GM18858 (cell line): Measurements from ENCODE around the gene UNKL.

Experiments used
- ATAC-seq: cut with Tn5 transposase; IDR thresholded peaks from one replicate; pipeline ENCODE4 v1.9.1; 2021; ENCODE audit not compliant: unreplicated experiment

Gene UNKL

GRCh38 chr16:1407753-1408152, 6.8 kb downstream of the UNKL start:
- no peak for ATAC-seq

DNA sequence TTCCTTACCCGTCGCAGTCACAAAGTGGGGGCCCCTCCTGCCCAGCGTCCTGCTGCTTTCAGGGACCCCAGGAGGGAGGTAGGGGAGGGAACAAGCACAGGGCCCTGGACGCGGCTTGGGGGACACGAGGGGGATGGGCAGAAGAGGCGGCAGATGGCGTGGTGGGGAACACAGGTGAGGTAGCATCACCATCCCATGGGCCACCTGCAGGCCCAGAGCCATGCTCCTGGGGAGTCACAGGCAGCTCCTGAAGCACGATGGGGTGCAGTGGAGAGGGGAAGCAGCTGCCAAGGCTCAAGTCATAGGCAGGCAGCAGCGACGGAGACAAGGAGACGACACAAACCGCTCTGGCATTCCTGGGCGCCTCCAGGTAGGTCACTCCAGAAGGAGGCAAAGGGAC, 10.8 kb downstream of the UNKL start:
- ATAC-seq: no peak

DNA sequence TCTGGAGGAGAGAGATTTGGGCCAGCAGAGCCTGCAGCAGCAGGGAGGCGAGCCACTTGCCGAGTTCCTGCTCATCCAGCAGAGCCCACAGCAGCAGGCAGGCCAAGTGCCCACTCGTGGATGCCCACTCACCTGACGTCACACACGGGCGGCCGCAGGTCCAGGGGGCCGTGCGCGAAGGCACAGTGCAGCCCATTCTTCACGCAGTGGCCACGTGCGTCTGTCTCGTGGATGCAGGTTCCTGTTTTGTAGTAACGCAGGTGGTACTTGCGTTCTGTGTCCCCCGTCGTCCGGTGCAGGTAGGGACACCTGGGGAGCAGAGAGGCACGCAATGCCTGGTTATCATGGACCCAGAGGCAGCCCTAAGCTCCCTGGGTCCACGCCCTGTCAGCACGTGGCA, 11.5 kb downstream of the UNKL start:
- ATAC-seq: no peak

DNA sequence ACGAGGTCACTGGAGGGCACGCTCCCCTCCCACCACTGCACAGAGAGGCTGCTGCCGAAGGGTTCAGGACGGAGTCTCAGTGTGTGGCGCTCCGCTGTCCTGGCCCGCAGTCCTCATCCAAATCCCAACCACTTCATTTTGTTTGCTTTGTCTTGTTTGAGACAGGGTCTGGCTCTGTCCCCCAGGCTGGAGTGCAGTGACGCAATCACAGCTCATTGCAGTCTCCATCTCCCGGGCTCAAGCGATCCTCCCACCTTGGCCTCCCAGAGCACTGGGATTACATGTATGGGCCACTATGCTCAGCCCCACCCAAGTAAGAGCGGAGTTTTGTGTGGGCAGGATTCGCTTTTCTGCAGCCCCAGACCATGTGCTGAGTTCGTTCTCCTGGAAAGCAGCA, 12.7 kb downstream of the UNKL start:
- no peak for ATAC-seq

DNA sequence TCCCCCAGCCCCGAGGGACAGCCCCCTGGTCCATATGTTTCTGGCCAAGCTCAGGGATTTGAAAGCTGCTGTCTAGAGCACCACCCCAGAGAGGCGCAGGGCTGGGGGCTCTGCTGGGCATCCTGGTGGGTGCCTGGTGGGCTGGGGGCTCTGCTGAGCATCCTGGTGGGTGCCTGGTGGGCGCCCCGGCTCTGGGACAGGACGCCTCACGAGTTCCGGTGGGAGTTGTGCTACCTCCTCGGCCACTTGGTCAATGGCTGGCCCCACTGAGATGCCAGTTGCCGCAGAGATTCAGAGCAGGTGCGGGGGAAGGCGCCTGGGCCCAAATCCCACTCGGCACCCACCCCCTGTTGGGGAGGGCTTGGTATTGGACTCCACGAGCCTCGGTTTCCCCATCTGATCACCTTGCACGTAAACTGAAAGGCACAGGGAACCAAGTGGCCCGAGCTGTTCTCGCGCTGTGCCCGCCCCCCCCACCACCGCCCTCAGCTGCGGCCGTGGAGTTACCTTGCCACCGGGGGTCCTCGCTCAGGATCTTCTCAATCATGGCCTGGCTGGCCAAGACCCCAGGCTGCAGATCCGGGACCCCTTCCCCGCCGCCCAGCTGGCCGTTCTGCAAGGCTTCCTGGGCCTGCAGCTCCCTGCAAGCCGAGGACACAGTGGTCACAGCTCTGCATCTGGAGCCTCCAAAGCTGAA, 13.3 kb downstream of the UNKL start:
- ATAC-seq: no peak

DNA sequence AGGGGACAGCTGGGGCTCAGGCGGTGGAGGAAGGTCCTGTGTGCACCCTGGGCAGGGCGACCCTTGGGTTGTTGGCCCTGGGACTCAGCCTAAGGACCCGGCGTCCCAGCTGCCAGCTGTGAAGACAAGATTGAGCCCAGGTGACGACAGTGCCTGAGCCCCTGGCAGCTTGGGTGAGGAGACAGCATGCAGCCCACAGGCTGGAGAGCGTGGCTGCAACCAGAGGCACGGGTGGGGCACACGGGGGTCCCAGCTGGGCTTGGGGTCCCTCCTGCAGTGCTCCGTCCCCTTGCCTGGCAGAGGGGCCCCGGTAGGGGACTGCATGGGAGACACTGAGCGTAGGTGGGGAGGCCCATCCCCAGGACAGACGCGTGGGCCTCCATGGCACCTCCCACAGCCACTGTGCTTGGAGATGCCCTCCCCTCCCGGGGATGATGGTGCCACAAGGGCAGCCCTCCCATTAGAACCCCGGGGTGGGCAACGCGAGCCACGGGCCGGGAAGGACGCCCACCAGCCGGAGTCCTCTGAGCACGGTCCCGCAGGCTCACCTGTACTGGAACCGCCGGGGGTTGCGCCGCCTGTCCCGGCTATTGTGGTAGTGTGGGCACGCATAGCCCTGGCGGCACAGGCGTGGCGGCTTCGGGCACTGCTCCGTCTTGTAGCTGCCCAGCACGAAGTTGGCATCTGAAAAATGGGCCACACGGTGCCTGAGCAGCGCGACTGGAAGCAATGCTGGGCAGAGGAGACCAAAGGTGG, 15.5 kb downstream of the UNKL start:
- ATAC-seq: no peak

GRCh38 chr16:1398351-1398750, 16.2 kb downstream of the UNKL start:
- no peak for ATAC-seq

GRCh38 chr16:1397779-1398178, 16.7 kb downstream of the UNKL start:
- ATAC-seq: no peak

DNA sequence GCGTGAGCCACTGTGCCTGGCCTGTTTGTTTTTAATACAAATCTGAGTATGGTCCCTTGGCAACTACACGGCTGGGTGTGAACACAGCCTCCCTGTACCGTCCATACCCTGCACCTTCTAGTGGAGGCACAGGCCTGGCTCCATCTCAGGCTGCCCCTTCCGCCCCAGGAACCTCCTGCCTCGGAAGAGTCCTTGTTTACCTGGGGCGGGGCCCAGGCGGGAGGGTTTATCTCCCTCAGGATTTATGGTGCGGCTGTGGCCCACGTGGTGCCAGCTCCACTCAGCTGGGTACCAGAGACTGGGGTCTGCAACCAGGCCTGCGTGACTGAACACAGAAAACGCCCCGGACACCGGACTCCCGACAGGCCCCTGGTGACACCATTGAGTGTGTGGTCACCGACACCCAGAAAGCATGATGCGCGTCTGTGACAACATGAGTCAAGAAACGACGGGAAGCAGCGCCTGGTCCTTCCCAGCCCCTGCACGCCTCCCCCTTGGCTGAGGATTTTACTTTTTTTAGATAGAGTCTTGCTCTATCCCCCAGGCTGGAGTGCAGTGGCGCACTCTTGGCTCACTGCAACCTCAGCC, 19.0 kb downstream of the UNKL start:
- no peak for ATAC-seq

GRCh38 chr16:1394367-1394951, 20.0 kb downstream of the UNKL start:
- no peak for ATAC-seq

DNA sequence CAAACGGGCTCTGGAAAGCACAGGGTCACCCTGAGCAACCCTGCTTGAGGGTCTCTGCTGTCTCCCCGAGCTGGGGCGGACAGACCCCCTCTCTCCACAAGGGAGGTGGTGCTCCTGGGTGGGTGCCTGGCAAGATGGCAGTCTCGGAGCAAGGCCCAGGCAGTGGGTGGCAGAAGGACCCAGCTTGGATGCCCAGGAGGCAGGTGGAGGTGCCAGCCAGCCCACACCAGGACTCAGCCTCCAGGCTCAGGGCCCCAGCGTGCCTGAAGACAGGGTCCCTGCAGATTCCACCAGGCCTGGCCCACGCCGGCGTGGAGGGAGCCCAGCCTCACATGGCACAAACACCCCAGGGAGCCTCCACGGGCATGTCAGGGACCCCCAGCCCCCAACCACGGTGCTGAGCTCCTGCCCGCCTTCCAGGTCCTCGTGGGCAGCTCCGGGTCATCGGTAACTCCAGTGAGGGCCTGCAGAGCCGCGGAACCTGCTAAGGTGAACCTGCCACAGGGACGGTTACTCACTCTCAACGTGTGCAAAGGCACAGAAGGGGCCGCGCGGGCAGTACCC, 20.8 kb downstream of the UNKL start:
- no peak for ATAC-seq

- ATAC-seq: no peak
These were observed 21.7 kb downstream of the UNKL start for GRCh38 chr16:1392826-1393225.

DNA sequence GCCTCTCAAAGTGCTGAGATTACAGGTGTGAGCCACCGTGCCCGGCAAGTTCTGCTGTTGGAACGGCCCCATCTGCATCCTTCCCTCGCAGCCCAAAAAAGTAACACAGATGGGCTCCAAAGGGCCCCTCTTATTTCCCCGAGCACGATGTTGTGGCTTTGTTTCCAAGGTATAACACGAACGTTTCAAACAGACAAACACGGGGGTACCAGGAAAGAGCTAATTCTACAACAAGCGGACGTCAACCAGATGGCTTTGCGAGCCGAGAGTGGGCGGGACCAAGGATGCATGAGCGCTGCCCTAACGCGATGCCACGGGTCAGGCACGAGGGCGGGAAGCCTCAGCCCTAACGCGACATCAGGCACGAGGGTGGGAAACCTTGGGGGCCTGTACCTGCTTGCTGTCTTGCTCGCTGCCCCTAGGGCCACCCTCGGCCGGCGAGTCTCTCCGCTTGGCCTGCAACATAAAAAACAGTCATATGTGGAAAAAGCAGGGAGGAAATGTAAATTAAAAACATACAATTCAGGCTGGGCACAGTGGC, 24.2 kb downstream of the UNKL start:
- ATAC-seq: no peak

DNA sequence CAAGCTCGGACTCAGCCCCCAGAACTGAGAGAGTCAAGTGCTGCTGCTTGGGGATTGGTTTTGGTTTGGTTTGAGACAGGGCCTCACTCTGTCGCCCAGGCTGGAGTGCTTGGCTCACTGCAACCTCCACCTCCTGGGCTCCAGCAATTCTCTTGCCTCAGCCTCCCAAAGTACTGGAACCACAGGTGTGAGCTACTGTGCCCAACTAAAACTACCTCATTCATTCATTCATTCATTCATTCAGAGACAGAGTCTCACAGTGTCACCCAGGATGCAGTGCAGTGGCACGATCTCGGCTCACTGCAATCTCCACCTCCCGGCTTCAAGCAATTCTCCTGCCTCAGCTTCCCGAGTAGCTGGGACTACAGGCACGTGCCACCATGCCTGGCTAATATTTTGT, 24.7 kb downstream of the UNKL start:
- no peak for ATAC-seq

- no peak for ATAC-seq
These were observed 27.2 kb downstream of the UNKL start for GRCh38 chr16:1387331-1387730.

DNA sequence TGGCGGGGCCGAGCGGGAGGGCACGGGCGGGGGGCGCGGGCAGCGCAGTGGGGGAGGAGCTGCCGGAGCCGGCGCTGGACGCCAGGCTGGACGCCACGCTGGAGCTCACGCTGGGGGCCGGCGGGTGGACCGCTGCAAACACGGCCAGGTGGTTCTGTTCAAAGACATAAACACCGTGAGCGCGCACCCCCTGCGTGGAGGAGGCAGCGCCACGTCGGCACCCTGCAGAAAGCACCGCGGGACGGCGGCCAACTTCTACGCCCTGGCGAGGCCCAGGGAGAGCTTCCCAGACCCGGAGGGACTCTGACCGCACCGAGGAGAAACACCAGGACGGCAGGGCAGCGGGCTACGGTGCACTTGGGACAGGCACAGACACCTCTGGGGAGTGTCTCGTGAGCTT, 29.3 kb downstream of the UNKL start:
- no peak for ATAC-seq

- no peak for ATAC-seq
These were observed 30.9 kb downstream of the UNKL start for GRCh38 chr16:1383556-1383955.

DNA sequence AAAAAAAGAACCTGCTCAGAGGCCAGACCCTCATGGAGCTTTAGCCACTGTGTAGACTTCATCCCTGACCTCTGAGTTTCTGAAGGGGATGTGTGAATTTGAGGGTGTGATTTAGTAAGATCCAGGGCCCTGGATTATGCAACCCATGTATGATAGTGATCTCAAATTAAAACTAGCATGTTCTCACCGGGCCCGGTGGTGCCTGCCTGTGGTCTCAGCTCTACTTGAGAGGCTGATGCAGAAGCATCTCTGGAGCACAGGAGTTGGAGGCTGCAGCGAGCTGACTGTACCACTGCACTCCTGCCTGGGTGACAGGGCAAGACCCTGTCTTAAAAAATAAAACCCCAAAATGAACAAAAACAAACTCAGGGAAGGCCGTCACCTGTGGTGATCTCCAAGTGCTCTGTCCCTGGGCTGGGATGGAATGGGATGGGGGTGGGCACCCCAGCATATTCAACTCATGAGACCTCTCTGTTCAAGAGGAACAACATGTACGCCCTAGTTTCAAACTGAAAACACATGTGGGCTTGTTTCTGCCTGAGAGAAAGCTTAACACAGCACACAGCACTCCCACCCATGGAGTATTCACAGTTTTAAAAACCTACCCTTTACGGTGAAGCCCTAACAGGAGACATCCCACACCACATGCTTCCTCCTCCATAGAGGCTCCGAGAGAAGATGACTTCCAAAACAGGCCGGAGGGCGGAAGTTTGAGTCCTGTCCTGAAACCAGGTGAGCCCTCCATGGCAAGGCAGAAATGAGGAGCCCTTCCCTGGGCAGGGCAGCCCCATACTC, 32.7 kb downstream of the UNKL start:
- no peak for ATAC-seq

- ATAC-seq: no peak
These were observed 34.3 kb downstream of the UNKL start for GRCh38 chr16:1380195-1380594.

DNA sequence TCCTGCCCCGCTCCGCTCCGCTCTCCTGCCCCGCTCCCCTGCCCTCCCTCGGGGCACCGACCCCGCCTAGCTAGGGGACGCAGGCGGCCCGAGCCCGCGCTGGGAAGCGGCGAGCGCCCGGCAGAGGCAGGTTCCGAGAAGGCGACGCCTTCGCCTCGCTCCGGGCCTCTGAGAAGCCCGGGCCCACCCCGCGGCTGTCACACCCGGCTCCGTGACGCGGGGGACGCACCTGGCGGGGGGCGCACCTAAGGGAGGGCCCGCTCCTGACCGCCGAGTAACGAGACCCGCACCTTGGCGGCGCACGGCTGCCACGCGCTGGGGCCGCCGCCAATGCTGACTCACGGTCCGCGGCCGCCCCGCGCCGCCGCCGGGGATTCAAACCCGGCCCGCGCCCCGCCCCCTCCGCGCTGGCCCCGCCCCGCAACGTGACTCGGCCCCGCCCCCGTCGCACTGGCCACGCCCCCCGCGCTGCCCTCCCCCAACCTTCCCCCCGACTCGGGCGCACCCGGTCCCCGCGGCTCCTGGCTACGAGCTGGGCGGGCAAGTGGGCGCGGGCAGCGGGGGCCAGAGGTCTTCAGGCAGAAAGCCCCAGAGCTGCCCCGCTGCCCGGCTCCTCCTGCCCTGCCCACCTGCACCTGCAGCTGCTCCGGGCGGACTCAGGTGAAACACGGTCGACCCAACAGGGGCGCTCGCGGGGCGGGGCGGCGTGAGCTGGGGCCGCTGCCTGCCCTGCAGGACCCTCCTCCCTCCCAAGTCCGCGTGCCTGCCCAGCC, 35.0 kb downstream of the UNKL start:
- no peak for ATAC-seq
